Measurements from ENCODE around the gene RETREG3. TPM values are rescaled to one million over a fixed set of nuclear protein-coding genes. Genes with fewer than 3 reads are reported as not detected.

RETREG3 gene
- total and polyA plus RNA-seq, 2 of the 4 experiments (the other 2 are of a cell fraction): 18.1 to 44.1 TPM

DNA sequence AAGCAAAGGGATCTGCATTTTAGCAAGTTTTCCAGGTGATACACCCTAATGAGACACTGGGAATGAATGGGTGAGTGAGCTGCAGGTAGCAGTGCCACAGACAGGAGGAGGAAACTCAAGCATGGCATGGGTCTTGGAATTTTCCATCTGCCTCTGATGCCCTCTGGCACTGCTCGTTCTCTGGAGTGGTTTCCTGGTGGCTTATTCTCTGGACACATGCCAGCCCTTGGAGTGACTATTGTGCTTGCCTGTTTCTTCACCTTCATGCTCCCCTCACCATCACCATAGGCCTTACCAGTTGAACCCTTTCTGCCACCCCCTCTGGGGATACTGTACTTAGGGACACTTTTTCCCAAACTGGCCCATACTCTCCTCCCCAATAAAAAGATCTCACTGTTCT is 45.6 kb downstream of the RETREG3 start:
- ChIA-PET CTCF (no interaction called here), POLR2A (ENCODE audit: unreplicated experiment) (no interaction called here)
- peak overlapping the region in 1 of 2 experiments; percentile 98; a peak in 1 of 4 replicates for H4K8ac ChIP-seq (ENCODE audit: low read depth in 2 of 2, low read length in 2 of 2)
- dilution Hi-C loops (cut with HindIII; ENCODE audit: low sequenced_read_pairs, unreplicated experiment) (no loop called here), intact Hi-C loops (cut with micrococcal nuclease) (no loop called here), in situ Hi-C loops (cut with MboI; ENCODE audit: low sequenced_read_pairs) (no loop called here)
- no peaks in the 10 kb centered on the region for H3K27me3 ChIP-seq (ENCODE audit: control insufficient read depth, insufficient read depth, low read length)
- H2BK5ac ChIP-seq (ENCODE audit: low read depth, low read length, poor library complexity, severe bottlenecking): no peak overlapping the region
- H3K56ac ChIP-seq (ENCODE audit: extremely low read depth, insufficient read depth, low read length): no peak overlapping the region
- DNase-seq: no peak
- H3K9me1 ChIP-seq (ENCODE audit: insufficient read depth, low read length): peaks cover 20% of the 10 kb centered on the region
- peak overlapping the region; percentile 83 for H3K4me2 ChIP-seq (ENCODE audit: low read depth, low read length)
- peak overlapping the region; percentile 42; the same call in 1 of the 2 replicates for H2AK5ac ChIP-seq (ENCODE audit: low read depth, low read length)
- ATAC-seq (ENCODE audit: low read depth): no peak
- H2BK15ac ChIP-seq (ENCODE audit: low read depth, low read length): no peak overlapping the region
- no peak overlapping the region for H3K27ac ChIP-seq (ENCODE audit: insufficient read depth, low read length)
- no peak overlapping the region for H3K4me3 ChIP-seq (ENCODE audit: insufficient read depth, low read depth, low read length)
- H2BK120ac ChIP-seq (ENCODE audit: low read depth, low read length): no peak overlapping the region
- H4K91ac ChIP-seq (ENCODE audit: insufficient read depth, low read depth, low read length): no peak overlapping the region
- no peak overlapping the region for H3K14ac ChIP-seq (replicated peaks; ENCODE audit: low read depth, low read length)
- H3K4ac ChIP-seq (ENCODE audit: low read depth, low read length): no peak overlapping the region
- H3K4me1 ChIP-seq (ENCODE audit: control insufficient read depth, insufficient read depth, low read length): peaks cover 19% of the 10 kb centered on the region
- peaks cover 30% of the 10 kb centered on the region for H3K36me3 ChIP-seq (ENCODE audit: control insufficient read depth, insufficient read depth, low read length)
- 57% methylated on average over 1 of the region's 1 CpG; no CpG with 5 or more reads in 1 of the 2 experiments for WGBS, 2 experiments (ENCODE audit: extremely low coverage in 2 of 2, insufficient read length in 1 of 2)
- no peak overlapping the region for H3K9ac ChIP-seq (ENCODE audit: low read depth, low read length)
- peaks cover 4% of the 10 kb centered on the region; the same call in 1 of the 2 replicates for H4K20me1 ChIP-seq (ENCODE audit: insufficient read depth, low read length)
- H3K23ac ChIP-seq (ENCODE audit: low read depth, low read length): no peak overlapping the region
- peaks cover 30 to 67% of the 10 kb centered on the region in 2 experiments for H3K79me1 ChIP-seq (ENCODE audit: low read depth in 1 of 2, low read length in 2 of 2)
- no peaks in the 10 kb centered on the region for H3K9me3 ChIP-seq (ENCODE audit: control insufficient read depth, insufficient read depth, low read length)
- TF ChIP-seq, protein P1, sequence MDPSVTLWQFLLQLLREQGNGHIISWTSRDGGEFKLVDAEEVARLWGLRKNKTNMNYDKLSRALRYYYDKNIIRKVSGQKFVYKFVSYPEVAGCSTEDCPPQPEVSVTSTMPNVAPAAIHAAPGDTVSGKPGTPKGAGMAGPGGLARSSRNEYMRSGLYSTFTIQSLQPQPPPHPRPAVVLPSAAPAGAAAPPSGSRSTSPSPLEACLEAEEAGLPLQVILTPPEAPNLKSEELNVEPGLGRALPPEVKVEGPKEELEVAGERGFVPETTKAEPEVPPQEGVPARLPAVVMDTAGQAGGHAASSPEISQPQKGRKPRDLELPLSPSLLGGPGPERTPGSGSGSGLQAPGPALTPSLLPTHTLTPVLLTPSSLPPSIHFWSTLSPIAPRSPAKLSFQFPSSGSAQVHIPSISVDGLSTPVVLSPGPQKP (IDR thresholded peaks at IDR 0.05; ENCODE audit: borderline replicate concordance, low read depth, low read length): no peak
- TF ChIP-seq, protein P2, sequence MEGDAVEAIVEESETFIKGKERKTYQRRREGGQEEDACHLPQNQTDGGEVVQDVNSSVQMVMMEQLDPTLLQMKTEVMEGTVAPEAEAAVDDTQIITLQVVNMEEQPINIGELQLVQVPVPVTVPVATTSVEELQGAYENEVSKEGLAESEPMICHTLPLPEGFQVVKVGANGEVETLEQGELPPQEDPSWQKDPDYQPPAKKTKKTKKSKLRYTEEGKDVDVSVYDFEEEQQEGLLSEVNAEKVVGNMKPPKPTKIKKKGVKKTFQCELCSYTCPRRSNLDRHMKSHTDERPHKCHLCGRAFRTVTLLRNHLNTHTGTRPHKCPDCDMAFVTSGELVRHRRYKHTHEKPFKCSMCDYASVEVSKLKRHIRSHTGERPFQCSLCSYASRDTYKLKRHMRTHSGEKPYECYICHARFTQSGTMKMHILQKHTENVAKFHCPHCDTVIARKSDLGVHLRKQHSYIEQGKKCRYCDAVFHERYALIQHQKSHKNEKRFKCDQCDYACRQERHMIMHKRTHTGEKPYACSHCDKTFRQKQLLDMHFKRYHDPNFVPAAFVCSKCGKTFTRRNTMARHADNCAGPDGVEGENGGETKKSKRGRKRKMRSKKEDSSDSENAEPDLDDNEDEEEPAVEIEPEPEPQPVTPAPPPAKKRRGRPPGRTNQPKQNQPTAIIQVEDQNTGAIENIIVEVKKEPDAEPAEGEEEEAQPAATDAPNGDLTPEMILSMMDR (conservative IDR thresholded peaks at IDR 0.05; ENCODE audit: low read depth, low read length): no peak
- TF ChIP-seq MAZ (IDR thresholded peaks at IDR 0.05; ENCODE audit: borderline replicate concordance, low read depth, low read length) (no peak), CEBPB (IDR thresholded peaks at IDR 0.05; ENCODE audit: low read depth, low read length) (no peak), BHLHE40 (IDR thresholded peaks at IDR 0.05; ENCODE audit: low read depth, low read length) (no peak), SMC3 (IDR thresholded peaks at IDR 0.05; ENCODE audit: low read depth, low read length) (no peak), FOS (IDR thresholded peaks at IDR 0.05; ENCODE audit: low read depth, low read length) (no peak), CHD1 (IDR thresholded peaks at IDR 0.05; ENCODE audit: low read depth, low read length) (no peak), POLR2A (IDR thresholded peaks at IDR 0.05; ENCODE audit: low read depth, low read length) (no peak), RAD21 (IDR thresholded peaks at IDR 0.05; ENCODE audit: low read length) (no peak)
- TF ChIP-seq, protein P3, sequence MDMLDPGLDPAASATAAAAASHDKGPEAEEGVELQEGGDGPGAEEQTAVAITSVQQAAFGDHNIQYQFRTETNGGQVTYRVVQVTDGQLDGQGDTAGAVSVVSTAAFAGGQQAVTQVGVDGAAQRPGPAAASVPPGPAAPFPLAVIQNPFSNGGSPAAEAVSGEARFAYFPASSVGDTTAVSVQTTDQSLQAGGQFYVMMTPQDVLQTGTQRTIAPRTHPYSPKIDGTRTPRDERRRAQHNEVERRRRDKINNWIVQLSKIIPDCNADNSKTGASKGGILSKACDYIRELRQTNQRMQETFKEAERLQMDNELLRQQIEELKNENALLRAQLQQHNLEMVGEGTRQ (IDR thresholded peaks at IDR 0.05; ENCODE audit: low read depth, low read length): no peak
- BruUV-seq (replicated peaks): no TSS peak
- H3K18ac ChIP-seq (ENCODE audit: low read depth, low read length): no peak overlapping the region
- H2BK20ac ChIP-seq (ENCODE audit: low read depth, low read length): no peak overlapping the region
- no peak overlapping the region for H4K5ac ChIP-seq (ENCODE audit: low read depth, low read length)
- H2AFZ ChIP-seq (replicated peaks; ENCODE audit: low read length, poor library complexity): no peak overlapping the region
- peak overlapping the region; percentile 6 for H2AK9ac ChIP-seq (replicated peaks; ENCODE audit: low read depth, low read length, poor library complexity)

Measured in IMR-90 (cell line).